Transverse colon (tissue), 4 donors: Measurements from ENCODE around the gene ZMIZ2.

Source experiments
- EP300 ChIP-seq: sonication (generic); formaldehyde crosslinking; IDR thresholded peaks from one replicate; pipeline ENCODE4 v1.6.1; 2017; ENCODE audit warnings: antibody characterized with exemption, low read depth
- POLR2AphosphoS5 ChIP-seq, 3 donors: sonication (generic); formaldehyde crosslinking; IDR thresholded peaks; one replicate each; pipeline ENCODE4 v1.6.1; 2016; ENCODE audit warnings: antibody characterized with exemption in 3 of 3
- TF ChIP-seq, protein P1 (sequence below), 5 experiments: fragments of 200-600 bp in 3 of 5; fragments of 450-650 bp in 2 of 5; sonication (generic) in 3 of 5; IDR thresholded peaks; 1 replicate in 2 of 5; 2 replicates in 3 of 5; pipeline ENCODE4 v1.5.1; 2016 to 2017; ENCODE audit warnings: antibody characterized with exemption in 5 of 5, inconsistent platforms in 3 of 5, mild to moderate bottlenecking in 2 of 5, moderate library complexity in 1 of 5

DNA sequence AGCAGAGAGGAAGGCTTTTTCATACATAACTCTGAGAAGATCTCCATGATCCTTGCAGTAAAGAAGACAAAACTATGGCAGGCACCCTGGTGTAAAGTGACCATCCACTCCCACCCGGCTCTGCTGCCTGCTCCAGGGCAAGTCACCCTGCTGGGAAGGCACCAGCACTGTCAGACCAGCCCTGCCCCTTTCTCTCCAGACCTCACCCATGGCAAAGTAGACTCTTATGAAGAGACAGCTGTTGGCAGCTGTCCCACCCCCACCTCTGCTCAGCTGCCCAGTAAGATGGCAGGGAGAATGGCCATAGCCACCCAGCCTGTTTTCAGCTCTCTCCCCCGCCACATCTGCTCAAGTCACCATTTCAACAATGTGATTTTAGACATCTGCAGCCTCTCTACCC lies 8.6 kb upstream of the ZMIZ2 start:
- TF ChIP-seq, protein P1, sequence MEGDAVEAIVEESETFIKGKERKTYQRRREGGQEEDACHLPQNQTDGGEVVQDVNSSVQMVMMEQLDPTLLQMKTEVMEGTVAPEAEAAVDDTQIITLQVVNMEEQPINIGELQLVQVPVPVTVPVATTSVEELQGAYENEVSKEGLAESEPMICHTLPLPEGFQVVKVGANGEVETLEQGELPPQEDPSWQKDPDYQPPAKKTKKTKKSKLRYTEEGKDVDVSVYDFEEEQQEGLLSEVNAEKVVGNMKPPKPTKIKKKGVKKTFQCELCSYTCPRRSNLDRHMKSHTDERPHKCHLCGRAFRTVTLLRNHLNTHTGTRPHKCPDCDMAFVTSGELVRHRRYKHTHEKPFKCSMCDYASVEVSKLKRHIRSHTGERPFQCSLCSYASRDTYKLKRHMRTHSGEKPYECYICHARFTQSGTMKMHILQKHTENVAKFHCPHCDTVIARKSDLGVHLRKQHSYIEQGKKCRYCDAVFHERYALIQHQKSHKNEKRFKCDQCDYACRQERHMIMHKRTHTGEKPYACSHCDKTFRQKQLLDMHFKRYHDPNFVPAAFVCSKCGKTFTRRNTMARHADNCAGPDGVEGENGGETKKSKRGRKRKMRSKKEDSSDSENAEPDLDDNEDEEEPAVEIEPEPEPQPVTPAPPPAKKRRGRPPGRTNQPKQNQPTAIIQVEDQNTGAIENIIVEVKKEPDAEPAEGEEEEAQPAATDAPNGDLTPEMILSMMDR (IDR thresholded peaks at IDR 0.05), result no peak
- TF ChIP-seq POLR2AphosphoS5 (IDR thresholded peaks at IDR 0.05) (no peak), EP300 (no peak)
